Body of pancreas (tissue), 4 donors: Measurements from ENCODE around the gene PRM2. TPM values are rescaled to one million over a fixed set of nuclear protein-coding genes. Genes with fewer than 3 reads are reported as not detected.
"Not testable (repeated sequence)": the region's sequence is repeated elsewhere in the genome, so short reads cannot be mapped to it uniquely, and the experiment has no call there.

Experiments
- ATAC-seq: fragments of 150-250 bp; one replicate; pipeline ENCODE4 v1.9.1; 2016
- DNase-seq, 4 donors: peaks; one replicate each; pipeline ENCODE4 v3.0.0-alpha.2; 2019
- H3K27ac ChIP-seq, 4 donors: fragments of 200-600 bp; sonication (generic); 1 replicate in 3 of 4; 2 replicates in 1 of 4; pipeline versions ENCODE4 v1.5.1 to v1.6.1; 2016 to 2019; ENCODE audit warnings: mild to moderate bottlenecking in 1 of 4, mixed read lengths in 1 of 4, moderate library complexity in 1 of 4
- H3K27me3 ChIP-seq, 2 donors: fragments of 200-600 bp; sonication (generic); one replicate each; pipeline ENCODE4 v1.6.0; 2016; ENCODE audit warnings: mild to moderate bottlenecking in 1 of 2
- H3K36me3 ChIP-seq, 2 donors: fragments of 200-600 bp; sonication (generic); replicated peaks in 1 of 2; 2 replicates each; pipeline ENCODE4 v1.5.1; 2016; ENCODE audit warnings: low read depth in 2 of 2; ENCODE audit not compliant: insufficient read depth in 1 of 2
- H3K4me1 ChIP-seq: fragments of 200-600 bp; sonication (generic); one replicate; pipeline ENCODE4 v1.6.0; 2016
- H3K4me3 ChIP-seq, 2 donors: fragments of 200-600 bp; sonication (generic); 1 replicate in 1 of 2; 2 replicates in 1 of 2; pipeline ENCODE4 v1.5.1; 2016 to 2019
- H3K9me3 ChIP-seq, 3 donors: fragments of 200-600 bp; sonication (generic); 1 replicate in 2 of 3; 2 replicates in 1 of 3; pipeline ENCODE4 v1.5.1; 2016
- CTCF ChIP-seq, 7 experiments: fragments of 450-650 bp in 4 of 7; fragments of 200-600 bp in 3 of 7; sonication (generic) in 3 of 7; IDR thresholded peaks; one replicate each; pipeline ENCODE4 v1.5.1; 2016 to 2019; ENCODE audit warnings: antibody characterized with exemption in 7 of 7
- POLR2A ChIP-seq, 3 donors: fragments of 450-650 bp; IDR thresholded peaks; one replicate each; pipeline ENCODE4 v1.6.1; 2016; ENCODE audit warnings: antibody characterized with exemption in 3 of 3, mild to moderate bottlenecking in 2 of 3
- WGBS, 2 donors: methylation state at CpG; one replicate each; pipeline ENCODE4 v1.1.5; 2017; 5-methylcytosine and 5-hydroxymethylcytosine counted together
- intact Hi-C: fragments of 100-400 bp; cut with DNase I; formaldehyde crosslinking; loops from one replicate; pipeline ENCODE4 v1.15.1; 2023
- total RNA-seq, 2 donors: library from RNA; depleted of rRNA; stranded (reverse); fragments of >200 nt; gene quantifications; one replicate each; pipeline ENCODE4 v1.1.0, GENCODE V29; 2016

PRM2 gene
- total RNA-seq, 2 donors from 2014 or later, result not detected

- H3K27ac ChIP-seq, result no peak overlapping the region
- no peaks in the 10 kb centered on the region for H3K27me3 ChIP-seq
- peaks cover 13% of the 10 kb centered on the region for H3K4me1 ChIP-seq
- intact Hi-C loops, result no loop called here
- DNase-seq (no peak), ATAC-seq (no peak)
- 61 to 68% methylated on average over 4 of the region's 4 CpGs for WGBS, 2 donors
- no peaks in the 10 kb centered on the region for H3K36me3 ChIP-seq
- no peak overlapping the region for H3K4me3 ChIP-seq
- no peaks in the 10 kb centered on the region for H3K9me3 ChIP-seq
- no peak for TF ChIP-seq POLR2A (IDR thresholded peaks at IDR 0.05)
- no peak for TF ChIP-seq CTCF (IDR thresholded peaks at IDR 0.05)
Observed at GRCh38 chr16:11301645-11302501, 25.6 kb upstream of the PRM2 start.

DNA sequence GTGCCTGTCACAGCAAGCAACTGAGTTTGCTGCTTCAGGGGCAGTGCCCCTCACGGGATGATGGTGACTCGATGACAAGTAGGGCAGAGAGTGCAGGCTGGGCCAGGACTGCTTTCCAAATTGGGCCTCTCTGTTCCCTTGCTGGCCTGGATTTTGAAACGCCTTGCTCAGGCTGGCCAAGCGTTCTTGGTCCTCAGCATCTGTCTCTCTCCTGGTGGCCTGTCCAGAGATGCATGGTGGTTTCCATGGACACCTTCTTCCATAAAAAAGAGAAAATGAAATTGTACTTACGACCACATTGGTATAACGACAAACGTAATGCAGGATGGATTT is 24.2 kb upstream of the PRM2 start:
- Histone ChIP-seq H3K27me3 (no peaks in the 10 kb centered on the region), H3K36me3 (no peaks in the 10 kb centered on the region), H3K4me3 (no peak overlapping the region), H3K9me3 (no peaks in the 10 kb centered on the region), H3K4me1 (peaks cover 22% of the 10 kb centered on the region), H3K27ac (no peak overlapping the region)
- intact Hi-C loops, result no loop called here
- WGBS, 2 donors, result 91 to 93% methylated on average over 7 of the region's 7 CpGs
- TF ChIP-seq CTCF (IDR thresholded peaks at IDR 0.05) (no peak), POLR2A (IDR thresholded peaks at IDR 0.05) (no peak)
- no peak for DNase-seq
- ATAC-seq, result no peak

DNA sequence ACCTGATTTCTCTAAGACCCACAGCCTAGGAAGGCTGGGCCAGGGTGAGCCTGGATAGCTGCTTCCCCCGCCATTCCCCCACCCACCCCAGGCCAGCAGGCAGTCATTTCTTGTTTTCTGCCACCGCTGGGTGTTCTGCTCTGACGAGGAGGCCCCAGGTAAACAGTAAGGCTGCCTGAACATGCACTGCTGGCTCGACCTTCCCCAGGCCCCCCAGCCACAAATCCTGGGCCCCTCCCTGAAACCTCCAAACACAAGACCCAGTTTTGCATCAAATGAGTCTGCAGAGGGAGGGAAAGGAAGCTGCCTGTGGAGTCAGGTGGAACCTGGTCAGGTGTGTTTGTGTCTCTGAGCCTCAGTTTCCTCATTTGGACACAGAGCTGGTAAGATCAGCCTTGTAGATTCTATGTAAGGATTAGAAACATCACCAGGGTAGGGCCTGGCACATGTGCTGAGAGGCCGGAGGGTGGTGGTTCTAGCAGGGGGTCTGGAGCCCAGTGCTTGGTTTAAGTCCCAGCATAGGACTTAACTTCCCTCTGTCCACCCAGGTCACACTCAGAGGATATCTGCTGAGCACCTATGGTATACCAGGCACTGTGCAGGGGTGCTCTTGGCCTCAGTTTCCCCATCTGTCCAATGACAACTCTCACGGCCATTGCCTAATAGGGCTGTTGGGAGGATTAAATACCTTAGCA is 23.7 kb upstream of the PRM2 start:
- no peaks in the 10 kb centered on the region for H3K36me3 ChIP-seq
- no peaks in the 10 kb centered on the region for H3K27me3 ChIP-seq
- H3K4me3 ChIP-seq, result no peak overlapping the region
- intact Hi-C loops, result no loop called here
- DNase-seq (no peak), ATAC-seq (no peak)
- H3K27ac ChIP-seq, result no peak overlapping the region
- TF ChIP-seq POLR2A (IDR thresholded peaks at IDR 0.05) (no peak), CTCF (IDR thresholded peaks at IDR 0.05) (no peak)
- no peaks in the 10 kb centered on the region for H3K9me3 ChIP-seq
- peaks cover 22% of the 10 kb centered on the region for H3K4me1 ChIP-seq
- WGBS, 2 donors, result 81 to 89% methylated on average over 6 of the region's 6 CpGs

DNA sequence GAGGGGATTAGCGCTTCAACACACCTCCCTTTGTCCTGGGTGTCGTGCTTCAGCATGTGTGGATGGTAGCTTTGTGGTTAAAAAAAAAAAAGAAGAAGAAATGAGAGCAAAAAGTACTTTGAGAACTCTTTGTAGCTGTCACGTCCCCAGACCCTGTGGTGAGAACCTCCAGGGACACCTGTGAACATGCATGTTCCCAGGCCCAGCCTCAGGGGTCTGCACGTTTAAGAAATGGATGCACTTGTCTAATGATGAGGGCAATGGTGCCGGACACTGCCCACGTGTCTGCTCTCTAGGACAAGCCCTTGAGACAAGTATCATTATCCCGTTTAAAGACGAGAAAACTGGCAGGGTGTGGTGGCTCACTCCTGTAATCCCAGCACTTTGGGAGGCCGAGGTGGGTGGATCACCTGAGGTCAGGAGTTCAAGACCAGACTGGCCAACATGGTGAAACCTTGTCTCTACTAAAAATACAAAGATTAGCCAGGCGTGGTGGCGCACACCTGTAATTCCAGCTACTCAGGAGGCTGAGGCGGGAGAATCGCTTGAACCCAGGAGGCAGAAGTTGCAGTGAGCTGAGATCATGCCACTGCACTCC is 22.8 kb upstream of the PRM2 start:
- intact Hi-C loops, H3K4me3 ChIP-seq, H3K9me3 ChIP-seq, ATAC-seq, H3K27ac ChIP-seq, DNase-seq, H3K27me3 ChIP-seq, H3K36me3 ChIP-seq: not testable (repeated sequence)
- WGBS, 2 donors, result 85 to 91% methylated on average over 13 of the region's 13 CpGs
- H3K4me1 ChIP-seq, result peaks cover 22% of the 10 kb centered on the region

GRCh38 chr16:11298143-11298900 is 22.0 kb upstream of the PRM2 start:
- ATAC-seq (no peak), DNase-seq (no peak)
- 84 to 91% methylated on average over 5 of the region's 5 CpGs for WGBS, 2 donors
- TF ChIP-seq POLR2A (IDR thresholded peaks at IDR 0.05), result no peak
- no peak for TF ChIP-seq CTCF (IDR thresholded peaks at IDR 0.05)
- Histone ChIP-seq H3K27ac (peak overlapping the region; percentile 45 to 78 (median 68)), H3K4me1 (peaks cover 22% of the 10 kb centered on the region), H3K27me3 (no peaks in the 10 kb centered on the region), H3K36me3 (no peaks in the 10 kb centered on the region), H3K9me3 (no peaks in the 10 kb centered on the region), H3K4me3 (no peak overlapping the region)
- intact Hi-C loops, result no loop called here
